ENCODE results near the gene OR8K1.

Gene OR8K1

DNA sequence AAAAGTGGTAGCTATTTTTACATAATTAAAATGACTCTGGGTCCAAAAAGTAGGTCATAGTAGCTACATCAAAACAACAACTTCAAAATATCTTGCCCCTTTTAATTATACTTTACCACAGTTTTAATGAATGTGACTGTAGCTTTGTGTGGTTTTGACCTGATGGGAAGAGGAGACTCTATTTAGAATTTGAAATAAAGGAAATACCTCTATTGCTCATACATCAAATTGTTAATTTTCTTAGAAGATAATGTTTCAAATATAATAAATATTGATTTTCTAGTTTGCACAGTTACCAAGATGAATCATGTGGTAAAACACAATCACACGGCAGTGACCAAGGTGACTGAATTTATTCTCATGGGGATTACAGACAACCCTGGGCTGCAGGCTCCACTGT, at the start of gene OR8K1:
Gene OR8K1 (plus strand): TSS at position 301 of the 400 bp plus-strand sequence. CDS start 0 bp downstream, at position 301.
- DNase-seq, result no peak

DNA sequence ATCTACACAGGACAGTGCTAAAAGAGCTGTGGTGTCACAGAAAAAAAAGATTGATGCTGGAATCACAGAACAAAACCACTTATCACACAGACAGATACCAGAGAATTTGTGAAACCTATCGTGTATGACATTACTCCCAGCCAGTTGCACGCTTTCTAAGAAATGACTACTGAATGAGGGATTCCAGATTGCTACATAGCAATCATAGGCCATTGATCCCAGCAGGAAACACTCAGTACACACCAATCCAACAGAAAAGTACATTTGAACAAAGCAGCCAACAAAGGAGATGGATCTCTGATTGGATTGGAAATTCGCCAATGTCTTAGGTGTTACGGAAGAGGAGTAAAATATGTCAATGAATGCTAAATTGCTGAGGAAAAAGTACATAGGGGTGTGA, 48.9 kb upstream of the OR8K1 start:
- DNase-seq, result no peak

DNA sequence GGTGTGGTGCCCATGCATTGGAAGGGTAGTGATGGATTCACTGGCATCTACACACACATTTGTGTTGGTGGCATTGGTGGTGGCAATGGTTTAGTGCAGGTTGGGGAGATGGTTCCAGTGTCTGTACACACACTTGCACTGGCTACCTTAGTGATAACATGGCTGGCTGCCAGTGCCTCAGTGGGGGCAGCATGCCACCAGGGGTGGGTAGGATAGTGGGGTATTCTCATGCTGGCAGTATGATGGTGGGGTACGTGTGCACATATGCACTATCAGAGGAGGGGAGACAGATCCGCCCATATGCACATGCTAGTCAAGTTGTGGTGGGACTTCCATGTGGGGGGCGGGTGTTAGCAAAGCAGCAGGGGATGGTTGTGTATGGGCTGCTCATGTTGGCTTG, 38.0 kb upstream of the OR8K1 start:
- no peak for DNase-seq

DNA sequence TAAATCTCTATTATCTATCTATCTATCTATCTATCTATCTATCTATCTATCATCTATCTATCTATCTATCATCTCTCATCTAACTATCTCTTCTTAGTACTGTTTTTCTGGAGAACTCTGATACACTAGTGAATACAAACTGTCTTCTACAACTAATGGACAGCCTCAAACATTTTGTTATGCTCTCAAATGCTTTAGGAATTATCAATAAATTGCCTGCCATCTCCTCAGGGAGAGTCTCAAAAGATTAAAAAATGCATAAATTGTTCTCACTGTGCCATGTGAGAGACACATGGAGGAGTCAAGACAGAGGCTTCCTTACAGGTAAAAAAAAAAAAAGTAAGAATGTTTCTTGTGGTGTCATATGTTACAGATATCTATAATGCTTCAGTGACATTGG, 31.0 kb upstream of the OR8K1 start, which contains the start of gene OR8K3:
Gene OR8K3 (plus strand): TSS at position 301 of the 400 bp plus-strand sequence. CDS start 3,163 bp downstream, outside the sequence.
- DNase-seq, result no peak

DNA sequence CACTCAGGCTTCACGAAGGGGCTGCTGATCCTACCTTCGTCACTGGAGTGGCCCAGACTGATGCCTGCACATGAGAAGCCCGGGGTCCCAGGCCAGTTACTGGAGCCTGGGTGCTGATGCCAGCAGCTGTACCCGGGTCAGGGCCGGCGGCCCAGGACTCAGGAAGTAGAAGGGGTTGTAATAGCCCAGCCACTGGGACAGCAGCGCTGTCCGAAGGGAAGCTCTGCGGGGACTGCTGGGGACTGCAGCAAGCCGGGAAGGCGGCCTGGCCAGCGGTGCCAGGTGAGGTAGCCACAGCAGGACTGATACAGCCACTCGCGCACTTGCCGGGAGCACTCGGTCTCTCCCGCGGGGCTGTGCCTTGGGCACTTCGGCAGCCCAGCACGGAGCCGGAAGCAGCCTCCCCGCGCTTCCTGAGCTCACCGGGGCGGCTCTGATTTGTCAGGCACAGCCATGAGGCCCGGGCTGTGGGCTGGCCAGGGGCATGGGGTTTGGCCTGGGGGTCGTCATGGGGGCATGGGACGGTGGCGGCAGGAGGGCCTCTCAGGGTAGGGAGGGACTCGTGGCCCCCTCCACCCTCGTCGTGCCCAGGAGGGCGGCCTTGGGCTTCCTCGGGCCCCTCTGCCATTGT, 13.9 kb upstream of the OR8K1 start:
- no peak for DNase-seq

DNA sequence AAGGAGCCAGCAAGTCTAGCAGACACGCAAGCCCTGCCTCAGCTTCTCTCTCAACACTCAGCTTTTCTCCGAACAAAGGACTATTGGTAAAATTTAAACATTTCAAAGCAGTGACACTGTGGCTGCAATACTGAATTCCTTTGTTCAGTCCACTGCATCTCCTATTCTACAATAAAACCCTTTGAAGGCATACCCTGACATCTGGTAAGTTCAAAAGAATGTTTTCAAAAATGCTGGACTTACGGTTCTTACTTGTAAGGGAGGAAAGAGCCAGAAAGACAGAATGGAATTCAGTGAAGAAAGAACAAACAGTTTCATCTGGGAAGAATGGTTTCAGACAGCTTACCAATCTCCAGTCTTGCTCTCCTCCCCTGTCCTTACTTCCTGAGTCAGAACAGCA, 12.7 kb upstream of the OR8K1 start:
- no peak for DNase-seq

DNA sequence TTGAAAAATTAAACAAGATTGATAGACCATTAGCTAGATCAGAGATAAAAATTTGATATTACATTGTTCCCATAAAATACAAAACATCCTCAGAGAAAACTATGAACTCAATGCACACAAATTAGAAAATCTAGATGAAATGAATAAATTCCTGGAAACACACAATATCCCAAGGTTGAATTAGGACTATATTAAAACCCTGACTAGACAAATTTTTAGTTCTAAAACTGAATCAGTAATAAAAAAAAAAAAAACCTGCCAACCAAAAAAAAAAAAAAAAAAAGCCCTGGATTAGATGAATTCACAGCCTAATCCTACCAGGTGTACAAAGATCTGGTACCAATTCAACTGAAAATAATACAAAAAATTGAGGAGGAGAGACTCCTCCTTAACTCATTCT, 5.5 kb upstream of the OR8K1 start:
- DNase-seq, result no peak

DNA sequence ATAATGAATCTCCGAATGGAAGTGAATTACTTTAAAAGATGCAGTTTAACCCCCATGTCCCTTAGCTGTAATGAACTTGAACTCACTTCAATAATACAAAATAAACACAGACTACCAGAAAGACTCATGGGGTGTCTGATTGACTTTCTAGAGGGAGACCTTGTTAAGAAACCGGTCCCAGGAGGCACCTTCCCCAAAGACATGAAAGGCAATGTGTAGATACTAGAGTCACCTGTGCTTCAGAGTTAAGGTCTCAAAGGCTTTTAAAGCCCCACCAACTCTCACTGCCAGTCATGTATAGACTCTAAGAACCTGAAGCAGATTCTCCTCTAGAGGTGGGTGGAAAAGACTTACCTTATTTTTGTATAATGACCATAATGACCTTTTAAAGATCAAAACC, 8.2 kb downstream of the OR8K1 start, which contains the start of gene OR8J1:
Gene OR8J1 (plus strand): TSS at position 301 of the 400 bp plus-strand sequence. CDS start 5,956 bp downstream, outside the sequence.
- DNase-seq, result no peak

DNA sequence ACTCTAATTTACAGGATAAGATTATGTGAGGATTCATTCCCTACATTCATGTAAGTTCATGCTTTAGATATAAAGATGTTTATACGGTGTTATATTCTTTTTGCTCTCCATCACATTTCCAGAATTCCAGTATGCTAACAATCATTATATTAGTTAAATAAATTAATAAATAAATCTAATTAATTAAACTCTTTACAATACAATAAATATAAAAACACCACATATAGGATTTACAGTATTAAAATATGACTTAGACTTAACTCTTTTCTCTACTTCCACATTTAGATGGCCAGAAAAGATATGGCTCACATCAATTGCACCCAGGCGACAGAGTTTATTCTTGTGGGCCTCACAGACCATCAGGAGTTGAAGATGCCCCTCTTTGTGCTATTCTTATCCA, 29.5 kb downstream of the OR8K1 start, which contains the start of gene OR8U1:
Gene OR8U1 (plus strand): TSS at position 301 of the 400 bp plus-strand sequence. CDS start 0 bp downstream, at position 301.
- DNase-seq, result no peak

DNA sequence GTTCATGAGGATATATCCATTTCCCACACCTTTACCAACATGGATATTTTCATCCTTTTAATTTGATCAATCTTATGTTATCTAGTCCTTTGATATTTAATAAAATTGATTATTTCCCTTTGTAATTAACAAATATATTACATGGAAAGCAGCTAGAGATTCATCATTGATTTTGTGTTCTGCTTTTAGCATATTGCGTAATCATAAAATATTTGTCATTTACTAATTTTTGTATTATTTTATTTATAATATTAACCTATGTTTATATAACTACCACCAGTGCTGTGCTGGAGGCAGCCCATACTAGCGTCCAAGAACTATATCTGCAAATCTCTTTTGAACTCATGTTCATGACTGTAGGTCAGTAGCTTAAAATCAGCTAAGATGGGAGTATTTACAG, 34.3 kb downstream of the OR8K1 start:
- no peak for DNase-seq

DNA sequence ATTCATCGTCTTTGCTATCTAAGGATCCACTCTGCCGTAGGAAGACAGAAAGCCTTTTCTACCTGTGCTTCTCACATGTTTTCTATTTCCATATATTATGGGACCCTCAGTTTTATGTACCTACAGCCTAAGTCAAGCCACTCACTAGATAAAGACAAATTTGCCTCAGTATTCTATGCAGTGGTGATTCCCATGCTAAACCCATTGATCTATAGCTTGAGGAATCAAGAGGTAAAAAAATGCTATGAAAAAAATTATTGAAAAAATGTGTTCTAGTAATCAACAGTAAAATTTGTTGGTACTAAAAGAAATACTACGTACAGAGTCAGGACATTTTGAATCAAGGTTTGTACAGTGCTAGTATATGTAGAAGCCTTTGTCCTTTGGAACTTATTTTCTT, 48.5 kb downstream of the OR8K1 start:
- no peak for DNase-seq

DNA sequence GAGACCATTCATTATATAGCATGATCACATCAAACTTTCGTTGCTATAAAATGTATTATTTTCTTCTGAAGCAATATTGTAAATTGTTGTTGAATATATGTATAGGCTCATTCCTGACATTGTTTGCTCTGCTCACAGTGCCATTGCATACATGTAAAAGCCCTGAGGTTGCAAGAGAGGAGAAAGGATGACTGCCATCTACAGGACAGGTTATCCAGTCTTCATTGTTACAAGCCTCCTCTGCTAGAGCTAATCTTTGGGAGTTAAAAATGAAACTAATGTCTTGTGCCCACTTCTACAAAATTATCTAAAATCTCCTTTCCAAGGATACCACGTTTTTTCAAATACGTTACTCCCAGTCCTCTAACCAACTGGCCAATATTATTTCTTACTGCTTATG, 50.2 kb downstream of the OR8K1 start:
- no peak for DNase-seq

All from activated CD8-positive, alpha-beta memory T cell treated with anti-CD3 and anti-CD28 coated beads for 24 hours (primary cell).